Body of pancreas (tissue), 4 donors: ENCODE measurements around the gene SYNE3. TPM values are rescaled to one million over a fixed set of nuclear protein-coding genes. Genes with fewer than 3 reads are reported as not detected.

Experiments used
- ATAC-seq: fragments of 150-250 bp; one replicate; pipeline ENCODE4 v1.9.1; 2016
- DNase-seq, 4 donors: peaks; one replicate each; pipeline ENCODE4 v3.0.0-alpha.2; 2019
- H3K27ac ChIP-seq, 4 donors: fragments of 200-600 bp; sonication (generic); 1 replicate in 3 of 4; 2 replicates in 1 of 4; pipeline versions ENCODE4 v1.5.1 to v1.6.1; 2016 to 2019; ENCODE audit warnings: mild to moderate bottlenecking in 1 of 4, mixed read lengths in 1 of 4, moderate library complexity in 1 of 4
- H3K27me3 ChIP-seq, 2 donors: fragments of 200-600 bp; sonication (generic); one replicate each; pipeline ENCODE4 v1.6.0; 2016; ENCODE audit warnings: mild to moderate bottlenecking in 1 of 2
- H3K36me3 ChIP-seq, 2 donors: fragments of 200-600 bp; sonication (generic); replicated peaks in 1 of 2; 2 replicates each; pipeline ENCODE4 v1.5.1; 2016; ENCODE audit warnings: low read depth in 2 of 2; ENCODE audit not compliant: insufficient read depth in 1 of 2
- H3K4me1 ChIP-seq: fragments of 200-600 bp; sonication (generic); one replicate; pipeline ENCODE4 v1.6.0; 2016
- H3K4me3 ChIP-seq, 2 donors: fragments of 200-600 bp; sonication (generic); 1 replicate in 1 of 2; 2 replicates in 1 of 2; pipeline ENCODE4 v1.5.1; 2016 to 2019
- H3K9me3 ChIP-seq, 3 donors: fragments of 200-600 bp; sonication (generic); 1 replicate in 2 of 3; 2 replicates in 1 of 3; pipeline ENCODE4 v1.5.1; 2016
- POLR2A ChIP-seq, 3 donors: fragments of 450-650 bp; IDR thresholded peaks; one replicate each; pipeline ENCODE4 v1.6.1; 2016; ENCODE audit warnings: antibody characterized with exemption in 3 of 3, mild to moderate bottlenecking in 2 of 3
- WGBS, 2 donors: methylation state at CpG; one replicate each; pipeline ENCODE4 v1.1.5; 2017; 5-methylcytosine and 5-hydroxymethylcytosine counted together
- intact Hi-C: fragments of 100-400 bp; cut with DNase I; formaldehyde crosslinking; loops from one replicate; pipeline ENCODE4 v1.15.1; 2023
- total RNA-seq, 2 donors: library from RNA; depleted of rRNA; stranded (reverse); fragments of >200 nt; gene quantifications; one replicate each; pipeline ENCODE4 v1.1.0, GENCODE V29; 2016
- TF ChIP-seq, protein P1 (sequence below), 7 experiments: fragments of 450-650 bp in 4 of 7; fragments of 200-600 bp in 3 of 7; sonication (generic) in 3 of 7; IDR thresholded peaks; one replicate each; pipeline ENCODE4 v1.5.1; 2016 to 2019; ENCODE audit warnings: antibody characterized with exemption in 7 of 7

The SYNE3 gene
- total RNA-seq, 2 donors from 2014 or later = 7.0 to 7.3 TPM

DNA sequence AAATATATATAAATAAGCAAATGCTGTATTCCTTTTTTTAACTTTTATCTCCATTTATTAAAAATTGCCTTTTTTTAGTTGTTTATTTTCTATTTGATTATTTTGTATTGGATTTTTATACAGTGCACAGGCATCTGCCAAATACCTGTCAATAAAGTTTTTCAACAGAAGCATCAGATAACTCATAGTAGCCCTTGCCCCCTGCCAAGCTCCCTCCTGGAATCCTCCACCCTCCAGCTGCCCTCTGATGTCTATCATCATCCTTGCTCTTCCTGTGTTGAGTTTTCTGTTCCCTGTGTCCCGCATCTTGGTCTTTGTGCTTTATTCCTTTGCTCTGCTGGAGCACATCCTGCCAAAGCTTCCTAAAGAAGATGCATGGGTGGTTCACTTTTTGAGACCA is 35.0 kb upstream of the SYNE3 start:
- no peak overlapping the region for H3K4me3 ChIP-seq
- intact Hi-C loops = no loop called here
- DNase-seq = no peak
- no peaks in the 10 kb centered on the region for H3K4me1 ChIP-seq
- TF ChIP-seq, protein P1, sequence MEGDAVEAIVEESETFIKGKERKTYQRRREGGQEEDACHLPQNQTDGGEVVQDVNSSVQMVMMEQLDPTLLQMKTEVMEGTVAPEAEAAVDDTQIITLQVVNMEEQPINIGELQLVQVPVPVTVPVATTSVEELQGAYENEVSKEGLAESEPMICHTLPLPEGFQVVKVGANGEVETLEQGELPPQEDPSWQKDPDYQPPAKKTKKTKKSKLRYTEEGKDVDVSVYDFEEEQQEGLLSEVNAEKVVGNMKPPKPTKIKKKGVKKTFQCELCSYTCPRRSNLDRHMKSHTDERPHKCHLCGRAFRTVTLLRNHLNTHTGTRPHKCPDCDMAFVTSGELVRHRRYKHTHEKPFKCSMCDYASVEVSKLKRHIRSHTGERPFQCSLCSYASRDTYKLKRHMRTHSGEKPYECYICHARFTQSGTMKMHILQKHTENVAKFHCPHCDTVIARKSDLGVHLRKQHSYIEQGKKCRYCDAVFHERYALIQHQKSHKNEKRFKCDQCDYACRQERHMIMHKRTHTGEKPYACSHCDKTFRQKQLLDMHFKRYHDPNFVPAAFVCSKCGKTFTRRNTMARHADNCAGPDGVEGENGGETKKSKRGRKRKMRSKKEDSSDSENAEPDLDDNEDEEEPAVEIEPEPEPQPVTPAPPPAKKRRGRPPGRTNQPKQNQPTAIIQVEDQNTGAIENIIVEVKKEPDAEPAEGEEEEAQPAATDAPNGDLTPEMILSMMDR (IDR thresholded peaks at IDR 0.05) = no peak
- TF ChIP-seq POLR2A (IDR thresholded peaks at IDR 0.05) = no peak
- 88 to 100% methylated on average over 1 of the region's 1 CpG for WGBS, 2 donors
- H3K27me3 ChIP-seq = no peaks in the 10 kb centered on the region
- ATAC-seq = no peak
- H3K9me3 ChIP-seq = no peaks in the 10 kb centered on the region
- H3K27ac ChIP-seq = no peak overlapping the region
- H3K36me3 ChIP-seq = no peaks in the 10 kb centered on the region

DNA sequence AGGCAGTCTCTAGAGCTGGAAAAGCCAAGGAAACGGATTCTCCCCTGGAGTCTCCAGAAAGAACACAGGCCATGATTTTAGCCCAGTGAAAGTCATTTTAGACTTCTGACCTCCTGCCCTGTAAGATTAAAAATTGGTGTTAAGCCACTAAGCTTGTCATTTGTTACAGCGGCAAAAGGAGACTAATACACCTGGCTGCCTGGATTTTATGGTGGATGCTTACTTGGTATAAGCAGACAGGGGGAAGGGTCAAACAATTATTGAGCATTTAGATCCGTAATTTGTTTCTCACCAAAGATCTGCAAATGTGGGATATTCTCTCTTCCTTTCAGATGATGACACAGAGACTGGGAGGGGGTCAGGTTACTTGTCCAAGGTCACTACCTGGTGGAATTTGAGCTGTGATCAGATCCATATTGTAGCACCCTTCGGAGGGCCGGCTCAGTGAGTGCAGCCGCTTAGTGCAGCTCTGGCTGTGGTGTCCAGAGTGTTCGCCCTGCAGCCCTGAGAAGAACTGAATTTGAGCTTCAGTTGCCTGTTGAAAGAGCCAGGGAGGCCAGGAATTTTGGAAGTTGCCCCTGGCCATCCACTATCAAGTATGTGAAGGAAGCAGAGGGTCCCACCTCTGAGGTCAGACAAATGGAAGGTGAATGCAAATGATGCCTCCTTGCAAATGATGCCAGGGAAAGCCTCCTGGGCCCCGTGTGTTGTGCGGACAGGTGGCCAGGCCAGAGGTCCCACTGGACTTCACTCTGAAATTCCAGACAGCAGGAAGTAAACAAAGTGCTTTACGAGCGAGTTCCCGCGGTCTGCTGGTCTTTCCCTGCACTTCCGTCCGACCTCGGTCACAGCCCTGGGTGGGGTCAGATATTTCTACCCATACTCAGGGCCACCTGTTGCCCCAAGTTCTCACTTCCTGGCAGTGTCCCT is 33.5 kb upstream of the SYNE3 start:
- DNase-seq (no peak), ATAC-seq (no peak)
- Histone ChIP-seq H3K36me3 (no peaks in the 10 kb centered on the region), H3K9me3 (no peaks in the 10 kb centered on the region), H3K27ac (no peak overlapping the region), H3K4me3 (no peak overlapping the region), H3K27me3 (no peaks in the 10 kb centered on the region), H3K4me1 (no peaks in the 10 kb centered on the region)
- TF ChIP-seq POLR2A (IDR thresholded peaks at IDR 0.05) = no peak
- TF ChIP-seq, protein P1 (IDR thresholded peaks at IDR 0.05) = no peak
- intact Hi-C loops = no loop called here
- 80 to 85% methylated on average over 16 of the region's 16 CpGs for WGBS, 2 donors

DNA sequence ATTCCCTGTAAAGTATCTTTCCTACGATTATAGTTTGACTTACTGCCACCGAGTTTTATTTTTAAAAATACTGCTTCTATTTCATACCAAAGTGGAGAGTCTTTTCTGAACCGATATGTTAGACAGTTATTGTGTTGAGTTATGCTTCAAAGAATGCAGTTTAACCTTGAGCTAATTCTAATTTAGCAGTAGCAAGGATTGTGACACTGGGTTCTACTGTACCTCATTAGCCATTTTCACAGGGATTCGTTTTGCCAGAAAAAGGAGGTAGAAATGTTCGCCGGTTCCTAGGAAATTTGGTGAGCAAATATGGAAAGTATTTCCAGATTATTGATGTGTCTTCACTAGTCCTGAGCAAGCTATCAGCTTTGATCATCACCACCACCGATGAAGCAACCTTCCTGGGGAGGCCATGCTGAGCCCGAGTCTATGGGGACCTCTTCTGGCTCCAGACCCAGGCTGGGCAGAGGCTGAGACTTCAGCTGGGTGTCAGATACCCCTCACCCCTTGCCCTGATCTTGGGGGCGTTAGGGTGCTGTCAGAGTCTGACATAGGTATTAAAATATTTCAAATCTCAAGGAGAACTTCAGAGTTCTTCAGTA is 32.0 kb upstream of the SYNE3 start:
- TF ChIP-seq, protein P1 (IDR thresholded peaks at IDR 0.05) = no peak
- TF ChIP-seq POLR2A (IDR thresholded peaks at IDR 0.05) = no peak
- H3K27me3 ChIP-seq = no peaks in the 10 kb centered on the region
- no peaks in the 10 kb centered on the region for H3K9me3 ChIP-seq
- 65 to 78% methylated on average over 9 of the region's 9 CpGs for WGBS, 2 donors
- H3K4me1 ChIP-seq = no peaks in the 10 kb centered on the region
- intact Hi-C loops = no loop called here
- DNase-seq (no peak), ATAC-seq (no peak)
- peak overlapping the region in 1 of 4 donors; percentile 44 for H3K27ac ChIP-seq
- H3K4me3 ChIP-seq = no peak overlapping the region
- H3K36me3 ChIP-seq = no peaks in the 10 kb centered on the region

DNA sequence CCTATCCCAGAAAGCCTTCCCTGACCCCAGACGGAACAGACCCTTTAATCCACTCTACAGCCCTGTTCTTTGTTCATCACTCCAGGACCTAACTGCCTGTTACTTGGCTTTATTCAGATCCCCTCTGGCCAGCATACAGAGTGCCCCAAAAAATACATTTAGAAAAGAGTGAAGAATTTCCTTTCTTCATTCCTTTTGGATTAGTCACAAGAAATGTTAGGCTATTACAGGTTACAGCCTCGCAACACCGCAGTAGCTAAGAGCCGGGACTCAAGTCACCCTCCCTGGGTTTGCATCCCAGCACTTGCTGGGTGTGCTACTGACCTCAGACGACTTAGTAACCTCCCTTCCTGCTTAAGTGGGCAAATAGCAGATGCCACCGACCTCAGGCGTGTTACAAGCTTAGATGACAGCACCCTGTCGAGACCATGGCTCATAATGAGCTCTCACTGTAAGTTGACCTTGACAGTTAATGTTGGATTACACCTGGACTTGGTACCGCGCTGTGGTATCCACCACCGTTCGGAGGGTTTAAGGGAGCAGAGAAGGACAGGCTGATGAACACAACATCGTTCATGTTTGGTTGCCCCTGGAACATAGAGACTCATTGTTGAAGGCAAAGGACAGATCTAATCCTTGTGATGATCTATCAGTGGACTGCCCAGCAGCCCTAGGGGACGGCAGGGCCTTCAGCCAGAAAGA is 31.3 kb upstream of the SYNE3 start:
- Histone ChIP-seq H3K4me3 (no peak overlapping the region), H3K27me3 (no peaks in the 10 kb centered on the region), H3K27ac (peak overlapping the region in 1 of 4 donors; percentile 44), H3K9me3 (no peaks in the 10 kb centered on the region), H3K4me1 (peaks cover 3% of the 10 kb centered on the region), H3K36me3 (no peaks in the 10 kb centered on the region)
- intact Hi-C loops = no loop called here
- ATAC-seq (peak; percentile 19), DNase-seq (no peak)
- 65 to 69% methylated on average over 13 to 14 of the region's 14 CpGs for whole genome bisulfite sequencing, 2 donors
- TF ChIP-seq, protein P1 (IDR thresholded peaks at IDR 0.05) = no peak
- TF ChIP-seq POLR2A (IDR thresholded peaks at IDR 0.05) = no peak
